Panc1 (cell line): ENCODE results near the gene LMTK2.

Experiments
- CTCF ChIP-seq: fragments of 450-650 bp; IDR thresholded peaks from 2 replicates; pipeline ENCODE4 v1.5.1; 2017; ENCODE audit warnings: mild to moderate bottlenecking
- REST ChIP-seq, 2 experiments: IDR thresholded peaks; 2 replicates each; pipeline ENCODE4 v1.6.1; 2011 to 2012; ENCODE audit warnings: low read depth in 2 of 2, control low read depth in 1 of 2, low read length in 1 of 2, mild to moderate bottlenecking in 1 of 2, moderate library complexity in 1 of 2; ENCODE audit not compliant: insufficient read depth in 1 of 2

DNA sequence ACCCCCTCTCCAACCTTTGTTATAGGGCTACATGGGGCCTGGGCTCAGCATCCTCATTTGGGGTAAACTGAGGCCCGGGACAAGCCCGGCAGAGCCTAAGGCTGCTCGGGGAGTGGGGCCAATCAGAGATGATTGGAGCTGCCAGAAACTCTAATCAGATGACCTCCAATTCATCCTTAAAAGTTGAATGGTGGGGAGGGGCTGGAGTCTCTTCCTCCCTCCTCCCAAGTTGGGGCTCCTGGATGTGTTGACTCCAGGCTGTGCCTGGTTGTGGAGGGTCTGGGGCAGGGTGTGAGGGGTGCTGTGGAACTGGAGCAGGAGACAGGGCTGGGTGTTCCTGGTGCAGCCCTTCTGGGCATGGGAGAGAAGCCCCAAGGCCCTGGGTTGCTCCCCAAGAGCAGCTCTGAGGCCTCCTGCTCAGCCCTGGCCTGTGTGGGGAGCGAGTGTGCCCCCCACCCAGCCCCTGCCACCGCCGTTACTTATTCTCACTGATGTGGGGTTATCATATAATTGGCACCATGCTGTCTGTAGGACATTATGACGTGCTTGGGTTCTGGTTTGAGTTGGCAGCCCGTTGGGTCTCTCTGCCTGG, 106.7 kb downstream of the LMTK2 start:
- TF ChIP-seq CTCF (no peak), REST (IDR thresholded peaks at IDR 0.05; ENCODE audit: insufficient read depth in 1 of 2, low read depth in 2 of 2, low read length in 1 of 2) (no peak)
